OCI-LY7 (cell line): ENCODE data around the gene PRIM2. TPM values are rescaled to one million over a fixed set of nuclear protein-coding genes. Genes with fewer than 3 reads are reported as not detected.
"Not testable (repeated sequence)": the region's sequence is repeated elsewhere in the genome, so short reads cannot be mapped to it uniquely, and the experiment has no call there.

ENCODE experiments used
- BruUV-seq: library from RNA; stranded (reverse); fragments of 400-500 nt; replicated peaks from 2 replicates; lab custom pipeline; 2021; lab: Mats Ljungman, UMichigan
- CTCF ChIA-PET: fragments of 300-600 bp; sonication (Branson Sonifier 250); formaldehyde crosslinking; loops from one replicate; lab custom pipeline; 2022; ENCODE audit warnings: antibody characterized with exemption; ENCODE audit not compliant: unreplicated experiment; lab: Charles Lee
- POLR2A ChIA-PET: fragments of 300-600 bp; sonication (Branson Sonifier 250); formaldehyde crosslinking; loops from one replicate; lab custom pipeline; 2022; ENCODE audit warnings: antibody characterized with exemption; lab: Charles Lee
- DNase-seq: peaks from one replicate; pipeline ENCODE4 v3.0.0-alpha.2; 2015; ENCODE audit warnings: low spot score
- H2AFZ ChIP-seq: fragments of 200-600 bp; sonication (generic), shearing (Covaris generic); 2 replicates; pipeline ENCODE4 v1.6.1; 2014; ENCODE audit warnings: mild to moderate bottlenecking, antibody characterized with exemption, low read length, moderate library complexity
- H3K27ac ChIP-seq: fragments of 200-600 bp; sonication (generic); 2 replicates; pipeline ENCODE4 v1.5.1; 2014; ENCODE audit warnings: mixed run types, low read depth, mild to moderate bottlenecking, moderate library complexity, low read length, inconsistent platforms; ENCODE audit not compliant: poor library complexity, severe bottlenecking
- H3K36me3 ChIP-seq: fragments of 200-600 bp; sonication (generic); 2 replicates; pipeline ENCODE4 v1.6.1; 2014; ENCODE audit warnings: mild to moderate bottlenecking, antibody characterized with exemption, low read length, moderate library complexity, mixed read lengths; ENCODE audit not compliant: insufficient read depth
- H3K4me1 ChIP-seq: fragments of 200-600 bp; sonication (generic); 2 replicates; pipeline ENCODE4 v1.5.1; 2014; ENCODE audit warnings: mild to moderate bottlenecking, low read length; ENCODE audit not compliant: insufficient read depth, poor library complexity, severe bottlenecking
- H3K4me2 ChIP-seq: fragments of 200-600 bp; sonication (generic); 2 replicates; pipeline ENCODE4 v1.6.1; 2014; ENCODE audit warnings: mild to moderate bottlenecking, low read length
- H3K4me3 ChIP-seq: fragments of 200-600 bp; sonication (generic); 2 replicates; pipeline ENCODE4 v1.5.1; 2014; ENCODE audit warnings: mild to moderate bottlenecking, low read depth, low read length; ENCODE audit not compliant: poor library complexity, severe bottlenecking
- H3K79me2 ChIP-seq: fragments of 200-600 bp; sonication (generic); 2 replicates; pipeline ENCODE4 v1.6.1; 2016; ENCODE audit warnings: low read depth, mild to moderate bottlenecking, low read length, moderate library complexity, mixed read lengths; ENCODE audit not compliant: insufficient read depth
- H3K9me2 ChIP-seq: fragments of 200-600 bp; sonication (generic); 2 replicates; pipeline ENCODE4 v1.6.1; 2016; ENCODE audit warnings: mild to moderate bottlenecking, low read length, mixed read lengths; ENCODE audit not compliant: insufficient read depth
- H3K9me3 ChIP-seq: fragments of 200-600 bp; sonication (generic); 2 replicates; pipeline ENCODE4 v1.6.1; 2014; ENCODE audit warnings: mild to moderate bottlenecking, mixed run types, low read length, mixed read lengths
- H4K20me1 ChIP-seq: fragments of 200-600 bp; sonication (generic); 2 replicates; pipeline ENCODE4 v1.6.1; 2014; ENCODE audit warnings: mild to moderate bottlenecking, antibody characterized with exemption, low read length, moderate library complexity, mixed read lengths; ENCODE audit not compliant: insufficient read depth
- intact Hi-C: fragments of 100-400 bp; cut with micrococcal nuclease; formaldehyde crosslinking; loops from one replicate; pipeline ENCODE4 v1.10.0; 2022; ENCODE audit not compliant: unreplicated experiment
- total RNA-seq, 2 experiments: library from RNA; depleted of rRNA in 1 of 2; stranded (reverse); fragments of >200 nt in 1 of 2; shearing (Covaris generic) in 1 of 2; gene quantifications; 2 replicates each; pipeline ENCODE4 v1.2.3, GENCODE V29; 2014 to 2022

The PRIM2 gene
- total RNA-seq, 2 experiments from 2014 or later: 28.6 to 41.4 TPM

GRCh38 chr6:57559170-57559569 is 241.7 kb downstream of the PRIM2 start:
- H3K79me2 ChIP-seq, H3K4me1 ChIP-seq, H3K4me2 ChIP-seq, H3K9me3 ChIP-seq, H3K27ac ChIP-seq, DNase-seq, intact Hi-C loops, BruUV-seq, CTCF ChIA-PET, H3K4me3 ChIP-seq, H3K9me2 ChIP-seq, POLR2A ChIA-PET, H3K36me3 ChIP-seq, H2AFZ ChIP-seq, H4K20me1 ChIP-seq: not testable (repeated sequence)

GRCh38 chr6:57562233-57562632 is 244.8 kb downstream of the PRIM2 start:
- H3K4me1 ChIP-seq, H3K36me3 ChIP-seq, H3K4me3 ChIP-seq, DNase-seq, H3K9me2 ChIP-seq, intact Hi-C loops, H3K4me2 ChIP-seq, CTCF ChIA-PET, H3K27ac ChIP-seq, H3K79me2 ChIP-seq, H3K9me3 ChIP-seq, H4K20me1 ChIP-seq, POLR2A ChIA-PET, H2AFZ ChIP-seq, BruUV-seq: not testable (repeated sequence)

GRCh38 chr6:57572119-57572518 is 254.7 kb downstream of the PRIM2 start:
- H3K4me1 ChIP-seq, CTCF ChIA-PET, H3K4me3 ChIP-seq, H3K9me2 ChIP-seq, DNase-seq, H2AFZ ChIP-seq, H3K36me3 ChIP-seq, POLR2A ChIA-PET, H3K9me3 ChIP-seq, intact Hi-C loops, H3K79me2 ChIP-seq, BruUV-seq, H4K20me1 ChIP-seq, H3K4me2 ChIP-seq, H3K27ac ChIP-seq: not testable (repeated sequence)

- CTCF ChIA-PET, H3K9me3 ChIP-seq, H3K4me3 ChIP-seq, intact Hi-C loops, H4K20me1 ChIP-seq, H3K36me3 ChIP-seq, BruUV-seq, DNase-seq, H3K4me2 ChIP-seq, POLR2A ChIA-PET, H3K27ac ChIP-seq, H3K79me2 ChIP-seq, H3K4me1 ChIP-seq, H2AFZ ChIP-seq, H3K9me2 ChIP-seq: not testable (repeated sequence)
These were observed 255.4 kb downstream of the PRIM2 start for GRCh38 chr6:57572844-57573243.

- POLR2A ChIA-PET, H3K4me2 ChIP-seq, H3K4me1 ChIP-seq, intact Hi-C loops, H3K9me3 ChIP-seq, BruUV-seq, H3K36me3 ChIP-seq, H4K20me1 ChIP-seq, H3K9me2 ChIP-seq, H2AFZ ChIP-seq, CTCF ChIA-PET, H3K79me2 ChIP-seq, H3K4me3 ChIP-seq, H3K27ac ChIP-seq, DNase-seq: not testable (repeated sequence)
These were observed 259.6 kb downstream of the PRIM2 start for GRCh38 chr6:57577023-57577422.
